Uterus (tissue), 4 donors: Measurements from ENCODE around the gene TXNDC15. TPM values are rescaled to one million over a fixed set of nuclear protein-coding genes. Genes with fewer than 3 reads are reported as not detected.

Experiments used
- DNase-seq, 2 donors: peaks; one replicate each; pipeline ENCODE4 v3.0.0-alpha.2; 2019 to 2020
- H3K27ac ChIP-seq, 2 donors: fragments of 200-600 bp; sonication (generic); 1 replicate in 1 of 2; 2 replicates in 1 of 2; pipeline ENCODE4 v1.5.1; 2016 to 2018
- H3K27me3 ChIP-seq, 2 donors: fragments of 200-600 bp; sonication (generic); one replicate each; pipeline ENCODE4 v1.5.1; 2018 to 2019; ENCODE audit warnings: control low read depth in 1 of 2
- H3K36me3 ChIP-seq, 2 donors: fragments of 200-600 bp; sonication (generic); one replicate each; pipeline ENCODE4 v1.5.1; 2019; ENCODE audit warnings: control low read depth in 1 of 2
- H3K4me1 ChIP-seq, 2 donors: fragments of 200-600 bp; sonication (generic); one replicate each; pipeline ENCODE4 v1.5.1; 2018 to 2019; ENCODE audit warnings: control low read depth in 1 of 2
- H3K4me3 ChIP-seq, 2 donors: fragments of 200-600 bp; sonication (generic); 1 replicate in 1 of 2; 2 replicates in 1 of 2; pipeline ENCODE4 v1.5.1; 2018 to 2019; ENCODE audit warnings: mild to moderate bottlenecking in 1 of 2
- H3K9me3 ChIP-seq, 2 donors: fragments of 200-600 bp; sonication (generic); one replicate each; pipeline ENCODE4 v1.5.1; 2019; ENCODE audit warnings: control low read depth in 1 of 2
- CTCF ChIP-seq, 4 experiments: fragments of 200-600 bp in 2 of 4; fragments of 450-650 bp in 2 of 4; sonication (generic) in 2 of 4; IDR thresholded peaks; one replicate each; pipeline ENCODE4 v1.5.1; 2016 to 2019; ENCODE audit warnings: antibody characterized with exemption in 4 of 4, mild to moderate bottlenecking in 2 of 4, moderate library complexity in 1 of 4
- POLR2A ChIP-seq, 2 donors: fragments of 450-650 bp; IDR thresholded peaks; one replicate each; pipeline ENCODE4 v1.6.1; 2016; ENCODE audit warnings: antibody characterized with exemption in 2 of 2, mild to moderate bottlenecking in 1 of 2, moderate library complexity in 1 of 2
- intact Hi-C: fragments of 100-400 bp; cut with DNase I; formaldehyde crosslinking; loops from one replicate; pipeline ENCODE4 v1.15.1; 2023; ENCODE audit warnings: low total_unique reads
- total RNA-seq, 4 donors: library from RNA; depleted of rRNA in 3 of 4; stranded (reverse); fragments of >200 nt in 3 of 4; gene quantifications; one replicate each; pipeline versions ENCODE4 v1.1.0 to v1.2.4, GENCODE V29; 2014 to 2023
- donor health status: DM: yes; HTN: yes; CAD: no.

The TXNDC15 gene
- total RNA-seq, 4 donors from 2014 or later: 53.5 to 175 (median 113) TPM

- H3K36me3 ChIP-seq: no peaks in the 10 kb centered on the region
Observed at GRCh38 chr5:134934202-134934601, 60.0 kb downstream of the TXNDC15 start.

GRCh38 chr5:134935711-134936602 is 61.8 kb downstream of the TXNDC15 start:
- H3K27ac ChIP-seq: no peak overlapping the region
- TF ChIP-seq CTCF (IDR thresholded peaks at IDR 0.05) (no peak), POLR2A (IDR thresholded peaks at IDR 0.05) (no peak)
- no peak for DNase-seq
- no peaks in the 10 kb centered on the region for H3K4me1 ChIP-seq
- intact Hi-C loops: no loop called here
- no peaks in the 10 kb centered on the region for H3K36me3 ChIP-seq
- no peak overlapping the region for H3K4me3 ChIP-seq
- H3K27me3 ChIP-seq: no peaks in the 10 kb centered on the region
- H3K9me3 ChIP-seq: no peaks in the 10 kb centered on the region

More at GRCh38 chr5:134934202-134934601, 60.0 kb downstream of the TXNDC15 start:
- no peak for DNase-seq
- intact Hi-C loops: no loop called here
- TF ChIP-seq POLR2A (IDR thresholded peaks at IDR 0.05) (no peak), CTCF (IDR thresholded peaks at IDR 0.05) (no peak)
- H3K4me3 ChIP-seq: no peak overlapping the region
- H3K9me3 ChIP-seq: no peaks in the 10 kb centered on the region
- no peak overlapping the region for H3K27ac ChIP-seq
- H3K27me3 ChIP-seq: no peaks in the 10 kb centered on the region
- no peaks in the 10 kb centered on the region for H3K4me1 ChIP-seq

GRCh38 chr5:134937526-134937925 is 63.4 kb downstream of the TXNDC15 start:
- intact Hi-C loops: no loop called here
- Histone ChIP-seq H3K4me3 (no peak overlapping the region), H3K36me3 (no peaks in the 10 kb centered on the region)

GRCh38 chr5:134938030-134938429 is 63.9 kb downstream of the TXNDC15 start:
- TF ChIP-seq POLR2A (IDR thresholded peaks at IDR 0.05) (no peak), CTCF (IDR thresholded peaks at IDR 0.05) (no peak)
- Histone ChIP-seq H3K27ac (no peak overlapping the region), H3K36me3 (no peaks in the 10 kb centered on the region), H3K4me3 (no peak overlapping the region), H3K9me3 (no peaks in the 10 kb centered on the region), H3K4me1 (no peaks in the 10 kb centered on the region), H3K27me3 (no peaks in the 10 kb centered on the region)
- intact Hi-C loops: no loop called here
- DNase-seq: no peak

More at GRCh38 chr5:134937526-134937925, 63.4 kb downstream of the TXNDC15 start:
- Histone ChIP-seq H3K27me3 (no peaks in the 10 kb centered on the region), H3K27ac (no peak overlapping the region), H3K4me1 (no peaks in the 10 kb centered on the region), H3K9me3 (no peaks in the 10 kb centered on the region)
- DNase-seq: no peak
- TF ChIP-seq POLR2A (IDR thresholded peaks at IDR 0.05): no peak
- TF ChIP-seq CTCF (IDR thresholded peaks at IDR 0.05): no peak

- Histone ChIP-seq H3K4me3 (no peak overlapping the region), H3K27me3 (no peaks in the 10 kb centered on the region), H3K27ac (no peak overlapping the region), H3K9me3 (no peaks in the 10 kb centered on the region), H3K4me1 (no peaks in the 10 kb centered on the region), H3K36me3 (no peaks in the 10 kb centered on the region)
- TF ChIP-seq CTCF (IDR thresholded peaks at IDR 0.05) (no peak), POLR2A (IDR thresholded peaks at IDR 0.05) (no peak)
- DNase-seq: no peak
- intact Hi-C loops: no loop called here
Observed at GRCh38 chr5:134939500-134939899, 65.3 kb downstream of the TXNDC15 start.
